Measurements from ENCODE around the gene FANCG.
A peak's percentile ranks its signal among the peaks of the same experiment; 100 is the strongest.

Gene FANCG

GRCh38 chr9:35112257-35113020 lies 32.7 kb upstream of the FANCG start:
- no peak for TF ChIP-seq CTCF (IDR thresholded peaks at IDR 0.05; ENCODE audit: insufficient read depth, missing control alignments)
- FAIRE-seq (no peak), DNase-seq (ENCODE audit: insufficient read length, low spot score) (no peak)

- no peak for FAIRE-seq
- peak; percentile 98 for DNase-seq (ENCODE audit: insufficient read length, low spot score)
These were observed 31.5 kb upstream of the FANCG start for GRCh38 chr9:35111001-35111933.

GRCh38 chr9:35110327-35110761 lies 30.6 kb upstream of the FANCG start:
- no peak for TF ChIP-seq CTCF (IDR thresholded peaks at IDR 0.05; ENCODE audit: insufficient read depth, missing control alignments)
- FAIRE-seq: no peak
- no peak for DNase-seq (ENCODE audit: insufficient read length, low spot score)

More at GRCh38 chr9:35111001-35111933, 31.5 kb upstream of the FANCG start:
- no peak for TF ChIP-seq CTCF (IDR thresholded peaks at IDR 0.05; ENCODE audit: insufficient read depth, missing control alignments)

GRCh38 chr9:35108946-35109575 lies 29.3 kb upstream of the FANCG start:
- no peak for FAIRE-seq
- DNase-seq (ENCODE audit: insufficient read length, low spot score): no peak
- no peak for TF ChIP-seq CTCF (IDR thresholded peaks at IDR 0.05; ENCODE audit: insufficient read depth, missing control alignments)

GRCh38 chr9:35108461-35108860 lies 28.7 kb upstream of the FANCG start:
- no peak for TF ChIP-seq CTCF (IDR thresholded peaks at IDR 0.05; ENCODE audit: insufficient read depth, missing control alignments)
- DNase-seq (ENCODE audit: insufficient read length, low spot score): no peak
- no peak for FAIRE-seq

- DNase-seq (ENCODE audit: insufficient read length, low spot score) (no peak), FAIRE-seq (no peak)
- TF ChIP-seq CTCF (IDR thresholded peaks at IDR 0.05; ENCODE audit: insufficient read depth, missing control alignments): no peak
These were observed 27.9 kb upstream of the FANCG start for GRCh38 chr9:35107297-35108290.

Measured in D721Med (cell line).